C1 segment of cervical spinal cord (tissue), 14 donors: Measurements from ENCODE around the gene SEPTIN14.
"Not testable (repeated sequence)": the region's sequence is repeated elsewhere in the genome, so short reads cannot be mapped to it uniquely, and the experiment has no call there.

Source experiments
- DNase-seq, 14 donors: peaks; one replicate each; lab custom pipeline; 2025; lab: John Stamatoyannopoulos, UW

The SEPTIN14 gene

DNA sequence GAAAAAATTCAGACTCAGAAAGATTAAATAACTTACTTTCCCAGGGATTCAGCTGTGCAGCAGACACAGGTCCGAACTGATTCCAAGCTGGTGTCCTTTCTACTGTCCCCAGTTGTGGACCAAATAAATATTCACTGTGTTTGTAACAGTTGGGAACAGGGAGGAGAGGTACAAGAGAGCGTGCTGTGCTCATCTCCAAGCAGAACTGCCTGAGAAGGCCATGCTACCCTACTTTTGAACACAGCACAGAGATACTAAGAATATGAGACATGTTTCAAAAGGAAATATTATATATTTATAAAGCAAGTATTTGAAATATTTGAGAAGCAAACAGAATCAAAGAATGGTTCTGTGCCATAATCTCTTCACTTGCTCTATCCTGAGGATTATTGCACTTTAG is at the start of gene SEPTIN14:
Gene SEPTIN14, minus strand, starts transcription at position 101 of the 400 bp plus-strand sequence. CDS start 756 bp downstream, outside the sequence.
- not testable (repeated sequence) for DNase-seq

GRCh38 chr7:55903985-55904759 is 41.6 kb upstream of the SEPTIN14 start:
- no peak for DNase-seq

DNA sequence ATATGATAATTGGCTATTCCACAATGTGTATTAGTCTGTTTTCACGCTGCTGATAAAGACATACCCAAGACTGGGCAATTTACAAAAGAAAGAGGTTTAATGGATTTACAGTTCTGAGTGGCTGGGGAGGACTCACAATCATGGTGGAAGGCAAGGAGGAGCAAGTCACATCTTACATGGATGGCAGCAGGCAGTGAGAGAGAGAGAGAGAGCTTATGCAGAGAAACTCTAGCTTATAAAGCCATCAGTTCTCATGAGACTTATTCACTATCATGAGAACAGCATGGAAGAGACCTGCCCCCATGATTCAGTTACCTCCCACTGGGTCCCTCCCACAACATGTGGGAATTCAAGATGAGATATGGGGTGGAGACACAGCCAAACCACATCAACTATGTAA is 38.5 kb upstream of the SEPTIN14 start:
- DNase-seq, result not testable (repeated sequence)

DNA sequence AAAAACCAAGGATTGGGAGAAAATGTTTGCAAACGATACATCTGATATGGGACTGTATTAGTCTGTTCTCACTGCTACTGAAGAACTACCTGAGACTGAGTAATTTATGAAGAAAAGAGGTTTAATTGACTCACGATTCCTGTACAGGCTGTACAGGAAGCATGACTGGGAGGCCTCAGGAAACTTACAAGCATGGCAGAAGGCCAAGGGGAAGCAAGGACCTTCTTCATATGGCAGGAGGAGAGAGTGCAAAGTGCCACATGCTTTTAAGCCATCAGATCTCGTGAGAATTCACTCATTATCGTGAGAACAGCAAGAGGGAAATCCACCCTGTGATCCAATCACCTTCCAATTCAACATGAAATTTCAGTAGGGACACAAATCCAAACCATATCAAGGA is 35.7 kb upstream of the SEPTIN14 start:
- no peak for DNase-seq

GRCh38 chr7:55895021-55895420 is 32.5 kb upstream of the SEPTIN14 start:
- DNase-seq, result no peak

DNA sequence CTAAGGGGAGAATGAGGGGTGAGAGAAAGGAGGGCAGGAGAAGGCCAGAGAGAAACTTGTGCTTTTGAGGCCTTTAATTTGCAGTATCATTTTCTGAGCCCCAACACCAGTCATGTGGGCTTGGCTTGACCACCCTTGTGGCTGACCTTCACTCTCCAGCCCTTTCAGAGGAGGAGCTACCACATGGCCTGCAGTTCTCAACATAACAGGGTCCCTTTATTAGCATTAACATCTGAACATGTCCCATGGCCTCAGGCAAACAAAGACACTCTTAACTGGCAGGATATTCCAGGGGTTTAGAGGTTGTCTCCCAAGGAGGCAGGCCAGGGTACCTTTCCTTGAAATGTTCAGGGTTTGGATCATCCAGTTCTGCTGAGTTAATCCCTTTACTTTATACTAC is 31.4 kb upstream of the SEPTIN14 start:
- DNase-seq, result no peak

DNA sequence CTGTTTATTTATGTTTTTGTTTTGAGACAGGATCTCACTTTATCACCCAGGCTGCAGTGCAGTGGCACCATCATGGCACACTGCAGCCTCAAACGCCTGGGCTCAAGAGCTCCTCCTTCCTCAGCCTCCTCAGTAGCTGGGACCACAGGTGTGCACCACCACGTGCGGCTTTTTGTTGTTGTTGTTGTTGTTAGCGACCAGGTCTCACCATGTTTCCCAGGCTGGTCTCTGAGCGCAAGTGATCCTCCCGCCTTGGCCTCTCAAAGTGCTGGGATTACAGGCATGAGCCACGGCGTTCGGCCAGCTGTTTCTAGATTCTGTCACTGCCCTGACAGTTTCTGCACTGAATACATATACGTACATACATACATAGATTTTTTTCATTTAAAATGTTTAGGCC is 25.8 kb upstream of the SEPTIN14 start:
- not testable (repeated sequence) for DNase-seq

DNA sequence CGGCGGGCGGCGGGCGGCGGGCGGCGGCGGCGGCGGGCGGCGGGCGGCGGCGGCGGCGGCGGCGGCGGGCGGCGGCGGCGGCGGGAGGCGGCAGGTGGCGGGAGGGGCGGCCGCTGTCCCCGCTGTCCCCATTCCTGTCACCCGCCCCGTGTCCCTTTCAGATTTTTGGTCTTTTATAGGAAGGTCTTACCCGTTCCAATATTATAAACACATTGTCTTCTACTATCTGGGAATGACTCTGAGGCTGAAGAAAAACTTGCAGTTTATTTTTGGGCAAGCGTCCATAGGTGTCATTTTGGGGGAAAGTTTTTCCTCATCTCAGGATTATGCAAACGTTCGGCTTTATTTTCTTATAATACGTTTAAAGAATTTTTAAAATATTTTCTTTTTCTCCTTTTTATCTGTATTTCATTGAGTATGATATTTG is 25.3 kb upstream of the SEPTIN14 start:
- DNase-seq, result peak in 2 of 14 donors; percentile 35 to 67

DNA sequence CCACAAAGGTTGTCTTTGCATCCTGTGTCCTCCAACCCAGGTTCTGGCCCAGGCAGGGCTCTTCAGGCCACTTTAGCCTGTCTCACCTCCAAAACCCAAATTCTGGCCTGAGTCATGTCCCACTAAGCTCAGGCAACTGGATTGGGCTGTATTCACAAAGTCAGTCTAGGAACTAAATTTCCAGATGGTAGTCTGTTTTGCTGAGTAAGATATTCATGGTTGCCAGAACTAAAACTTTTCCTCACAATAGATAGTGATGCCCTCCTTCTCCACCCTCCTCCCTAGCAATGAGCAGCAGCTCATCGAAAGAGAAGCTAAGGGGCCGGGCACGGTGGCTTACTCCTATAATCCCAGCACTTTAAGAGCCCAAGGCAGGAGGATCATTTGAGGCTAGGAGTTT is 21.8 kb upstream of the SEPTIN14 start:
- no peak for DNase-seq

GRCh38 chr7:55878691-55879090 is 16.1 kb upstream of the SEPTIN14 start:
- DNase-seq, result no peak

GRCh38 chr7:55877308-55877707 is 14.8 kb upstream of the SEPTIN14 start:
- DNase-seq, result no peak

DNA sequence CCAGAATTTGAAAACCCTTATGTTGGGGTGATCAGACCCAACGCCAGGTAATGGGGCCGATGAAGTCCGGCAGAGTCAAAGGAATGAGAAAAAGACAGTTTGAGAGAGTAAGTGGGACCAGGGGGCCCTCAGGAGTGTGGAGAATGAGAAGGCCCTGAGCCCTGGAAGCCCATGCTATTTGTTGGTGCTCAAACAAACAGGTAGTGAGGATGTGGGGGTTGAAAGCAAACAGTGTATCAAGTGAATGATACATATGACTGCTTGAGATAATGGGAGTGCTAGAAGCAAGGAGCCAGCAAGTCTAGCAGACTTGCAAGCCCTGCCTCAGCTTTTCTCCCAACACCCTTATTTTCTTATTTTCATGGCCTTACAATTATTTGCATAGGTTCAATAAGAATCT is 11.2 kb upstream of the SEPTIN14 start:
- DNase-seq, result no peak

DNA sequence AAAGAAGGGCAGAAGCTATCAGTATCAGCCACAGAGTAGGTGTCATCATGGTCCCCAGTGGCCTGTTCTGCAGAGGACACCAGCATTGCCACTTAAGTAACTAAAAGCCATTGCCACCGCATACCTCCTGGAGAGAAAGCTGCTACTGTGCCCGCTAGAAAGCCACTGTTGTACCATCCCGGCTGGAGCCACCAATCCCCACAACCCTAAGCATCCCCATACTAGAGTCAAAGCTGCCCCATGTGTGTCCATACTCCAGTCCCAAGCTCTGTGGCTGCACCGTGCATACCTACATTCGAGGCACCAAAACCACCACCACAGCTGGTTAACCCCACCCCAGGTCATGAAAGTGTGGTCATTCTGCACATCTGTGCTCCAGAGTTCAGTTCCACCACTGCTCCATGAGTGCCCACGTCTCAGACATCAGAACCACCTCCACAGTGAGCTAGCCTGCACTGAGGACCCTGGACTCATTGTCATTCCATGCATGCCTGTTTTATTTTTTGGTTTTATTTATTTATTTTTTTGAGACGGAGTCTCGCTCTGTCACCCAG is 9.5 kb upstream of the SEPTIN14 start:
- DNase-seq, result no peak

- DNase-seq, result not testable (repeated sequence)
Measured at GRCh38 chr7:55868989-55869388, 6.4 kb upstream of the SEPTIN14 start.

DNA sequence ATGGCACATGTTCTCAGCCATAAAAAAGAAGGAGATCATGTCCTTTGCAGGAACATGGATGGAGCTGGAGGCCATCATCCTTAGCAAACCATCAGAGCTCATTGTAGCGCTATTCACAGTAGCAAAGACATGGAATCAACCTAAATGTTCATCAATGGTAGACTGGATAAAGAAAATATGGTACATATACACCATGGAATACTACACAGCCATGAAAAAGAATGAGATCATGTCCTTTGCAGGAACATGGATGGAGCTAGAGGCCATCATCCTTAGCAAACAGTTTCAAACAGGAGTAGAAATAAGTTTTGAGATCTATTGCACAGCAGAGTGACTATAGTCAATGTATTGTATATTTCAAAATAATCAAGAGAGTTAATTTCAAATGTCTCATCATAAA is 17.4 kb downstream of the SEPTIN14 start:
- not testable (repeated sequence) for DNase-seq

GRCh38 chr7:55838595-55838994 is 24.0 kb downstream of the SEPTIN14 start:
- no peak for DNase-seq

- DNase-seq, result no peak
Measured at GRCh38 chr7:55827577-55827976, 35.0 kb downstream of the SEPTIN14 start.

GRCh38 chr7:55818686-55819085 is 43.9 kb downstream of the SEPTIN14 start:
- no peak for DNase-seq

DNA sequence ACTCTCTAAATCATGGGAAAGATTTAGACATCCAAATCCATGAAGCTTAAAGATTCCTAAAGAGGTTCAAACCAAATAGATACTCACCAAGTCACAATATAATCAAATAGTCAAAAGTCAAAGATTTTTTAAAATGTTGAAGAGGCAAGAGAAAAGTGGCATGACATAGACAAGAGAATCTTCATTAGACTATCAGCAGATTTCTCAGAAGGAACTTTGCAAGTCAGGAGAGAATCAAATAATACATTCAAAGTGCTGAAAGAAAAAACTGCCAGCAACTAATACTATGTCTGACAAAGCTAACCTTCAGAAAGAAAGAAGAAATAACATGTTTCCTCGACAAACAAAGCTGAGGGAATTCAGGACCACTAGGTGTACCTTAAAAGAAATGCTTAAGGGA is 65.3 kb downstream of the SEPTIN14 start:
- DNase-seq, result not testable (repeated sequence)

- DNase-seq, result no peak
Measured at GRCh38 chr7:55794527-55794926, 68.0 kb downstream of the SEPTIN14 start.

- DNase-seq, result no peak
Measured at GRCh38 chr7:55792048-55792447, 70.5 kb downstream of the SEPTIN14 start.

DNA sequence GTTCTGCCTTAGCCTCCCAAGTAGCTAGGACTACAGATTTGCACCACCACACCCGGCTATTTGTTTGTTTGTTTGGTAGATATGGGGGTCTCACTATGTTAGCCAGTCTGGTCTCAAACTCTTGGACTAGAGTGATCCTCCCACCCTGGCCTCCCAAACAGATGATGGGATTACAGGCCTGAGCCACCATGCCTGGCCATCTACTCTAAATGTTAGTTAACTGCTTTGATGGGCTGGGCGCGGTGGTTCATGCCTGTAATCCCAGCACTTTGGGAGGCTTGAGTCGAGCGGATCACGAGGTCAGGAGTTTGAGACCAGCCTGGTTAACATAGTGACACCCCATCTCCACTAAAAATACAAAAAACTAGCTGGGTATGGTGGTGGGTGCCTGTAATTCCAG is 74.8 kb downstream of the SEPTIN14 start:
- DNase-seq, result no peak

GRCh38 chr7:55786901-55787300 is 75.7 kb downstream of the SEPTIN14 start:
- DNase-seq, result no peak
